DMS 273 (cell line): ENCODE measurements around the gene TMED10.
"Not testable (repeated sequence)": the region's sequence is repeated elsewhere in the genome, so short reads cannot be mapped to it uniquely, and the experiment has no call there.

Experiments used
- DNase-seq: peaks from one replicate; lab custom pipeline; 2025; ENCODE audit not compliant: unreplicated experiment; lab: John Stamatoyannopoulos, UW

The TMED10 gene

DNA sequence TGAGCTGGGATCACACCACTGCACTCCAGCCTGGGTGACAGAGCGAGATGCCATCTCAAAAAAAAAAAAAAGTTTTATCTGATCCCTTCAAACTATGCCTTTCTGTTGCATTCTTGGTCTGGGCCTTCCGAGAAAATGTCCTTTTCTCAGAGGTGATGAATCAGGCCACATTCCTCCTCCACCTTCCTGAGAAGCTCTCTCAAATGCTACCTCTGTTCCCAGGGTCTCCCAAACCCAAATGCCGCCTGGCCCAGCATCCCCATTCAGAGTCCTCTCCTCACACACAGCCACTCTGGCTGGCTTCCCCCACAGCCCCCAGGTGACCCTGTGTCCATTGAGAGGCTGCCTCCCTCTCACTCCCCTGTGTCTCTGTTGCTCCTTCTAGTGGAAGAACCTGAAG lies 19.7 kb upstream of the TMED10 start:
- DNase-seq, result no peak

GRCh38 chr14:75191100-75191499 lies 14.7 kb upstream of the TMED10 start:
- peak; percentile 60 for DNase-seq

- DNase-seq, result no peak
These were observed 13.6 kb upstream of the TMED10 start for GRCh38 chr14:75190023-75190422.

- DNase-seq, result no peak
These were observed 12.3 kb upstream of the TMED10 start for GRCh38 chr14:75188520-75189268.

- no peak for DNase-seq
These were observed 11.7 kb upstream of the TMED10 start for GRCh38 chr14:75188086-75188485.

DNA sequence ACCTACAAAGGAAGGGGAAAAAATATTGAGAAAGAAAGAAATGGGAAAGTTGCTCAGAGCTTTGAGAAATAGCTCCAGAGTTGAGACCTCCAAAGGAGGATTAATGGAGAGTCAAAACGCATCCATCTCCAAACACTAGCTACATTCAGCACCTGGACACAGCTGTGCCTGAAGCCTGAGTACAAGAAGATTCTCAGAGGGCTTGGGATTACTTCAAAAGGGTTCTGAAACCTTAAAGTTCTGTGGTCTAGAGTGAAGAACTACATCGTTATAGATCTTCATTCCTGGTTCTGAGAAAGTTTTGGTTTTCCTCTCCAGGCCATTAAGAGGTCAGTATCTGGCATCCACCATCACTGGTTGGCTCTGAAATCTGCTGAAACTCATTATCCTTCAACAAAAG lies 10.5 kb upstream of the TMED10 start:
- DNase-seq, result no peak

DNA sequence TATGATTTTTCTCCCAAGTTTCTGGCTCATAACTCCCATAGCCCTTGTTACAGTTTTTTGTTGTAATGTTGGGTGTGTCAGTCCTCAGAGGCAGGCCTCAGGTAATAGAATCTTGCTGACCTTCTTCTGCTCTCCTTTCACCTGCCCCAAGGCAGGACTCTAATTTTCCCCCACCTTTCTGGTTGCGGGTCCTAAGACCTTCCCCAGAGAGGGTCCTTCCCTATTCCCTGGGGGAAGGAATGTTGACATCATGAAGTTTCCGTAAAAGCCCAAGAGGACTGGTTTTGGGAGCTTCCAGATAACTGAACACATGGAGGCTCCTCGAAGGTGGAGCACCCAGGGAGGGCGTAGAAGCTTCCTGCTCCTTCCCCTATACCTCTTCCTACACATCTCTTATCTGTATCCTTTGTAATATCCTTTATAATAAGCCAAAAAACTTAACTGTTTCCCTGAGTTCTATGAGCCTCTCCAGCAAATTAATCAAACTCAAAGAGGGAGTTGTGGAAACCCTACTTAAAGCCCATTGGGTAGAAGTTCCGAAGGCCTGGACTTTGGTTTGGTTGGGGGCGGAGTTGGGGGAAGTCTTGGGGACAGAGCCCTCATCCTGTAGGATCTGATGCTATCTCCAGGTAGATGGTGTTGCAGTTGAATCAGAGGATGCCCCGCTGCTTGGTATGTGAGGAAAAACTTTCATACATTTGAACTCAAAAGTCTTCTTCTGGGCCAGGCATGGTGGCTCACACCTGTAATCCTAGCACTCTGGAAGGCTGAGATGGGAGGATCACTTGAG lies 9.0 kb upstream of the TMED10 start:
- no peak for DNase-seq

DNA sequence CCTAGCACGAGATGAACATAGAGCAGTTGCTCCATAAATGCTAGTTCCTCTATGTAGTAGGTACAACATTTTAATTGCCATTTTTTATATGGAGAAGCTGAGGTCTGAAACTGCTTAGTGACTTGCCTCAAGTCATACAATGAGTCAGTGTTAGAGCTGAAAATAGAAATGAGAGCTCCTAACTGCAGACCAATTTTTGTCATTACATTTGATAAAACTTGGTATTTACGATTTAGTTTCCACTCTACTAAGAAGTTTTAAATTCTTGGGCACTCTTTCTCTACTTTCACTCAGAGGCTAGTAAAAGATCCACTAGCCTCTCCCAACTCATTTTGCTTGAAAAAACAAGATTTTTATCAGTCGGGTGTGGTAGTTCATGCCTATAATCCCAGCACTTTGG lies 8.1 kb upstream of the TMED10 start:
- DNase-seq, result no peak

GRCh38 chr14:75184039-75184438 lies 7.6 kb upstream of the TMED10 start:
- DNase-seq, result no peak

DNA sequence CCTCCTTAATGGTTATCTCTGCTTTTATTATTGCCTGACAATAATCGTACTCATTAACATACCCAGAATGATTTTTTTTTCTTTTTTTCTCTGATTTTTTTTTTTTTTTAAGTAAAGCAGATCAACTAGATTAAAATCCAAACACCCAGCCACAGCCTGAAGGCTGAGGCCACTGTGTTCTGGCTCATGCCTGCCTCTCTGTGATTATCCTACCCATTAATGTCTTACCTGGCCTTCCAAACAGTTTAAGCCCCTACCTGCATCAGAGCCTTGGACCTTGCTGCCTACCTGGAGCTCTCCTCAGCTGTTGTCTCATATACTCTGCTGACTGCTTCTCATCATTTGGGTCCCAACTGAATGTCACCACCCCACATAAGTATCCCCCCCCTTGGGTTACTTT lies 6.8 kb upstream of the TMED10 start:
- no peak for DNase-seq

DNA sequence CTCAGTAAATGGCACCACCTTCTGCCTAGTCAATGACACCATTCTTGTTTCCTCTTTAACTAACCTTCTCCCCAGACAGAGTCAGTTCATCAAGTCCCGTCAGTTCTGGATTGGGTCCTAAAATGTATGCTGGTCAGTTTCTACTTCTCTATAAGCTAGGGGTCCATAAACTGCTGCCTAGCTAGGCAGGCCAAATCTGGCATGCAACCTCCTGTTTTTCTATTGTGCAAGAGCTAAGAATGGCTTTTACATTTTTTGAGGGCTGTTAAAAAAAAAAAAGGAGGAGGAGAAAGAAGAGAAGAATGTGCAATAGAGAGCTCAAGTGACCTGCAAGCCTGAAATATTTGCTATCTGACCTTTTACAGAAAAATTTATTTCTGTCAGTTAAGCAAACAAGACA lies 6.4 kb upstream of the TMED10 start:
- DNase-seq, result no peak

GRCh38 chr14:75182163-75182562 lies 5.8 kb upstream of the TMED10 start:
- DNase-seq, result not testable (repeated sequence)

DNA sequence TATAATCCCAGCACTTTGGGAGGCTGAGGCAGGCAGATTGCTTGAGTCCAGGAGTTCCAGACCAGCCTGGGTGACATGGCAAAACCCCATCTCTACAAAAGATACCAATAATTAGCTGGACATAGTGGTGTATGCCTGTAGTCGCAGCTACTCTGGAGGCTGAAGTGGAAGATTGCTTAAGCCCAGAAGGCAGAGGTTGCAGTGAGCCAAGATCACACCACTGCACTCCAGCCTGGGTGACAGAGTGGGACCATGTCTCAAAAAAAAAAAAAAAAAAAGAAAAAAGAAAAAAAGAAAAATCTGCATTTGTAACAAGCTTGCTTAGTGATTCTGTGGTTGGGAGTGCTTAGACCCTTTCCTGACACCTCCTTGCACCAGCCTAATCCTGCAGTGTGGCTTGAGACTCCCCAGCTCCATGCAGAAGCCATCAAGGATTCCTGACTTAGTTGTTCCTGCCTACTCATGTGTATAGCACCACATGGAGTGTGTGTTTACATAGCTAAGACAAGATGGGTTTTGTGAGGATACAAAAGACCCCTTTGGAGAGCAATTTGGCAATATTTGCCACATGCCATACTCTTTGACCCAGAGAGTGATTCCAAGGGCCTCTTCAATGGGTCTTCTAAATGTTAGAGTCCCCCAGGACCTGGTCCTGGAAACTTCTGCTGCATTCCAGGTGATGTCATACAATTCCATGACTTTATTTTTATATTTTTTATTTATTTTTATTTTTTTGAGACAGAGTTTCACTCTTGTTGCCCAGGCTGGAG lies 5.1 kb upstream of the TMED10 start:
- DNase-seq, result no peak

- DNase-seq, result no peak
These were observed 703 bp downstream of the TMED10 start for GRCh38 chr14:75175677-75176141.

DNA sequence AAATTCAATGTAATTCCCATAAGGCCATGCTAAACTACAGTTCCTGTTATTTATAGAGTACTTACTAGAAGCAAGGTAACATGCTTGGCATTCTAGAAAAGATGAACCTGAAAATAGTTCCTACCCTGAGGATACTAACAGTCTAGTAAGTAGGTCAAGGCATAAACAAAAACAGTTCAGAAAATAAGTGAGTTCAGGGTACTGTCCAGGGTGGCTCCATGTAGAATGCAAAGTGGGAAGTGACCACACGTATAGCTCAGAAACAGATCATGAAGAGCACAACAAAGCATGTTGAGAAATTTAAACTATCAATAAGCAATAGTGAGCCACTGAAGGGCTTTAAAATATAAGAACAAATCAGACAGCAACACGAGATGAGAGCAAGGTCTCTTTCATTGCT lies 2.3 kb downstream of the TMED10 start:
- no peak for DNase-seq

DNA sequence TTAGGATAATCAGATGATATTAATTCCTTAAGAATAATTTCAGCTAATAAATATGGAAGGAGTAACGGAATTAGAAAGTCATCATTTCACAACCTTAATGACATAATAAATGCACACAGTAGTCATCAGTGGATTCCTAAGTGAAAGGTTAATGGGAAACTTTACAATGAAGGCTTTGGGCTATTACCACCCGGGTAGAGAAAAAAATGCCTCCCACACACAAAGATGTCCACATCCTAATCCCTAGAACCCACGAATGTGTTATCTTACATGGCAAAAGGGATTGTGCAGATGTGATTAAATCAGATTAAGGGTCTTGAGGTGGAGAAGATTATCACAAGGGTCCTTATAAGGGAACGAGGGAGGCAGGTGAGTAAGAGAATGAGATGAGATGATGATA lies 5.6 kb downstream of the TMED10 start:
- no peak for DNase-seq

DNA sequence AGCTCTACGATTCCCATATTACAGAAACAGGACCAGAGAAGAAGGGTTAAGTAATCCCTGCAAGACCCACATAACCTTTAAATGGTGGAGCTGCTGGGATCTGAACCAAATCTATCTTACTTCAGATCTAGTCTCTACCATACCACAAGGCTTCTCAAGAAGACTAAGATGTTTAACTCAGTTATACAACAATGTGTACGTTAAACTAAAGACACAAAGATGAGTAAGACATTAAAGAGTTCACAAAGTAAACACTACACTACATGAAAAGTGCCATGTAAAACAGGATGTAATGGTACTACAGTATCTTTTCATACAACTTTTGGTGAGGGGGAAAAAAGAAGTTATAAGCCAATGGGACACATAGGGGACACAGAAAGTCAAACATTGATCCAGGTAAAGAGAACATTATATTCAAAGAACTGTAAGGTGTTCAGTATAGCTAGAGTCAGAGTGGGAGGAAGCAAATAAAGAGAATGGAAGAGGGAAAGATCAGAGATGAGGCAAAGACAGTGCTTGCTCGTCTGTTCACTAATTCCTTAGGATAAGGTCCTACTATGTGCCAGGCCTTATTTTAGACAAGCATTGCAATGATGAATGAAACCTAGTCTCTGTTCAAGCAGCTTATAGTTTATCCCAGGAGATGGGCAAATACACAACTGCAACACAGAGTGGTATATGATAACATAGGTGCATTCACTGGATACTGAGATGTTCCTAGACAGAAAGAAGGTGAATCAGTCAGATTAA lies 7.7 kb downstream of the TMED10 start:
- DNase-seq, result no peak

- DNase-seq, result no peak
These were observed 9.1 kb downstream of the TMED10 start for GRCh38 chr14:75167325-75167724.

GRCh38 chr14:75165586-75166391 lies 10.6 kb downstream of the TMED10 start:
- peak; percentile 26 for DNase-seq

- DNase-seq, result no peak
These were observed 11.6 kb downstream of the TMED10 start for GRCh38 chr14:75164809-75165208.
